ENCODE data around the gene KCTD1. TPM values are rescaled to one million over a fixed set of nuclear protein-coding genes. Genes with fewer than 3 reads are reported as not detected.

Gene KCTD1
- total RNA-seq, 2 donors from 2014 or later = 13.3 to 13.6 TPM

DNA sequence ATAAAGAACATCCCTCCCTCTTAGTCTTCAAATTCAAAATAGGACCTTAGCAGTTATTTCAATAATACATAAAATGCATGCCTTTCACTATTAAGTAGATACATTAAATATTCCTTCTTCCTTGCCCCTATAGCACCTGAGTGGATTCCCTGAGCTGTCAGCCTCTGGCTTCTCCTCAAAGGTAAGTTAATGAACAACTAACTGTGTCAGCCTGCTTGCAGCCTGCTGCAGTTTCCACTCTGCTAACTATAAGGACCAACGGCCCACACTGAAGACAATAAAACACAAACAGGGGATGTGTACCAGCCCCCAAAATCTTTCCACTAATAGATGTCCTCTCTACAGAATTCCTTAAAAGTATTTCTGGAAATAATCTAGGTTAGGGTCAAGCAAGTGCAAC, 5.0 kb downstream of the KCTD1 start:
- H3K9ac ChIP-seq (ENCODE audit: low read depth in 2 of 2, low read length in 2 of 2) = no peak overlapping the region
- H3K9me3 ChIP-seq = no peaks in the 10 kb centered on the region
- H3K27ac ChIP-seq = no peak overlapping the region
- H3K27me3 ChIP-seq = no peaks in the 10 kb centered on the region
- no peaks in the 10 kb centered on the region for H3K4me1 ChIP-seq
- intact Hi-C loops (cut with DNase I) = no loop called here
- H3K4me3 ChIP-seq = no peak overlapping the region
- H3K36me3 ChIP-seq = no peaks in the 10 kb centered on the region
- TF ChIP-seq, protein P1, sequence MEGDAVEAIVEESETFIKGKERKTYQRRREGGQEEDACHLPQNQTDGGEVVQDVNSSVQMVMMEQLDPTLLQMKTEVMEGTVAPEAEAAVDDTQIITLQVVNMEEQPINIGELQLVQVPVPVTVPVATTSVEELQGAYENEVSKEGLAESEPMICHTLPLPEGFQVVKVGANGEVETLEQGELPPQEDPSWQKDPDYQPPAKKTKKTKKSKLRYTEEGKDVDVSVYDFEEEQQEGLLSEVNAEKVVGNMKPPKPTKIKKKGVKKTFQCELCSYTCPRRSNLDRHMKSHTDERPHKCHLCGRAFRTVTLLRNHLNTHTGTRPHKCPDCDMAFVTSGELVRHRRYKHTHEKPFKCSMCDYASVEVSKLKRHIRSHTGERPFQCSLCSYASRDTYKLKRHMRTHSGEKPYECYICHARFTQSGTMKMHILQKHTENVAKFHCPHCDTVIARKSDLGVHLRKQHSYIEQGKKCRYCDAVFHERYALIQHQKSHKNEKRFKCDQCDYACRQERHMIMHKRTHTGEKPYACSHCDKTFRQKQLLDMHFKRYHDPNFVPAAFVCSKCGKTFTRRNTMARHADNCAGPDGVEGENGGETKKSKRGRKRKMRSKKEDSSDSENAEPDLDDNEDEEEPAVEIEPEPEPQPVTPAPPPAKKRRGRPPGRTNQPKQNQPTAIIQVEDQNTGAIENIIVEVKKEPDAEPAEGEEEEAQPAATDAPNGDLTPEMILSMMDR (IDR thresholded peaks at IDR 0.05) = no peak
- DNase-seq = peak; percentile 21

DNA sequence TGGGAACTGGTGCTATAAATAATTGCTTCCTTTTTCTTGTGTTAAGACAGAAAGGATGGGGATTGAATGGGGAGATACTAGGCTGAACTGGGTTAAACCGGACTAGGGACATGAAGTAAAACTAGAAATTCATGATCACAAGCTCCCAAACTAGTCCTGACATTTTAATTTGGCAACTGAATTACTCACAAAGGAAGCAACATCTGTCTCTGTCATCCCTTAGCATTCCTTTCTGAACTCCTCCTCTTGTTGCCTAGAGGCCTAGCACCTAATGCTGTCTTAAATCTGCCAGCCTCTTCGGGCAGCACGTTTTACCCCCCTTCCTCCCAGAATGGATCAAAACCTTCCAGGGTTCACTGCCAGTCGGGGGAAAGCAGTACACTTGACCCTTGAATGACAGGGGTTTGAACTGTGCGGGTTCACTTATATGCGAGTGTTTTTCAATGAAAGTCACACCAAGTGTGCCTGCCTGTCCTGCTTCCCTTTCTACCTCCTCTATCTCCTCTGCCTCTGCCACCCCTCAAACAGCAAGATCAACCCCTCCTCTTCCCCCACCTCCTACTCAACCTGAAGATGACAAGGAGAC, 8.2 kb downstream of the KCTD1 start:
- TF ChIP-seq, protein P1 (IDR thresholded peaks at IDR 0.05) = no peak
- Histone ChIP-seq H3K27me3 (no peaks in the 10 kb centered on the region), H3K4me3 (no peak overlapping the region), H3K4me1 (no peaks in the 10 kb centered on the region), H3K27ac (no peak overlapping the region), H3K9me3 (no peaks in the 10 kb centered on the region), H3K9ac (ENCODE audit: low read depth in 2 of 2, low read length in 2 of 2) (no peak overlapping the region), H3K36me3 (no peaks in the 10 kb centered on the region)
- intact Hi-C loops (cut with DNase I) = no loop called here
- no peak for DNase-seq

DNA sequence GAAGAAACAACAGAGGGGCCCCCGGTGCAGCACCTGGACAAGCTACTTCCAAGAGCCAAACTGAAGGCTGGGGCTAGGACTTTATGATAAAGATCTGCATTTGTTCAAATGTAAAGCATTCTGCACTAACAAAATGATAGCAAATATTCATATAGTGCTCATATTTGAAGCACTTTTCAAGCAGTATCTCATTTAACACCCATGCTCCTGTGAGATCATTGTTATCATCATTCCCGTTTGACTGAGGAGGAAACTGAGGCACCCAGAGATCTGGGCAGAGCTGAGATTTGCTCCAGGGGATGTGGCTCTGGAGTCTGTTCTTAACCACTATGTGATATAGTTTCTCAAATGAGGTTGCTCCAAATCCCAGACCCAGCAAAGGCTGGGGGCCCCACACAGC, 9.8 kb downstream of the KCTD1 start:
- Histone ChIP-seq H3K4me1 (no peaks in the 10 kb centered on the region), H3K9ac (ENCODE audit: low read depth in 2 of 2, low read length in 2 of 2) (no peak overlapping the region), H3K27me3 (no peaks in the 10 kb centered on the region), H3K9me3 (no peaks in the 10 kb centered on the region), H3K36me3 (no peaks in the 10 kb centered on the region), H3K4me3 (no peak overlapping the region), H3K27ac (no peak overlapping the region)
- intact Hi-C loops (cut with DNase I) = no loop called here
- no peak for DNase-seq
- TF ChIP-seq, protein P1 (IDR thresholded peaks at IDR 0.05) = no peak

DNA sequence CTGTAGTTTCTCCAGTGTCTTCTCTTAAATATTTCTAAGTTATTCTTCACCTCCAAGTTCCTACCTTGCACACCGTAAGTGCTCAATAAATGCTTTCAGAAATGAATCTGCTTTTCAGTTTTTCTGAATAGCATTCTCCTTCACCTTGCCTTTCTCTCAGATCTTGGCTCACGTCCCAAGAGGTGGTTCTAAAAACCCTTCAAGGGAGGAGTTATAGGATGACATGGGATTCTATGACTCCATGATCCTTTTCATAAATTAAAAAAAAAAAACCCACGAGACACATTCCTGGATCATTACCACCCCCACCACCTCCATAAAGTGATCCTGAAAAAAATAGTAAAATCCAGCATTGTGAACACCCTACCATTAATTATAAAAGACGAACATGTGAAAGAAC, 11.7 kb downstream of the KCTD1 start:
- Histone ChIP-seq H3K9ac (ENCODE audit: low read depth in 2 of 2, low read length in 2 of 2) (no peak overlapping the region), H3K27me3 (no peaks in the 10 kb centered on the region), H3K4me3 (no peak overlapping the region), H3K4me1 (no peaks in the 10 kb centered on the region), H3K27ac (no peak overlapping the region), H3K36me3 (no peaks in the 10 kb centered on the region), H3K9me3 (no peaks in the 10 kb centered on the region)
- TF ChIP-seq, protein P1 (IDR thresholded peaks at IDR 0.05) = no peak
- intact Hi-C loops (cut with DNase I) = no loop called here
- DNase-seq = no peak

DNA sequence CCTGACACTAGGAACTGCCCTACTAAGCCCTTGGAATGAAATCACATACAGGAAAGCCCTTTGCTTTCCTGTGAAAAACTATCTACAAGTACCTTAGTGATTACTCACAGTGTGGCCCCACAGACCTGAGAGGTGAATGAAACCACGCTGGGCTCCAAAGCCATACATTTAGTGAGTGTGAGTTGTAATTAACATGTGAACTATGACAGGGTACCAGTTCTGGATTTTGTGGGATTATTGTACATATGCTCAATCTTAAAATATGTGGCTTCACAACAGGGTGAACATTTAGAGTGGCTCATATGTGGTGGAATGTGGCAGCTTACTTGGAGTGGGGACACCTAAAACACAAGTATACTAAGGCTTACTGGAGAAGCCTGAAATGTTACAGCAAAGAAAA, 12.3 kb downstream of the KCTD1 start:
- no peaks in the 10 kb centered on the region for H3K36me3 ChIP-seq
- H3K9ac ChIP-seq (ENCODE audit: low read depth in 2 of 2, low read length in 2 of 2) = no peak overlapping the region
- intact Hi-C loops (cut with DNase I) = no loop called here
- no peak overlapping the region for H3K4me3 ChIP-seq
- H3K27ac ChIP-seq = no peak overlapping the region
- DNase-seq = no peak
- H3K4me1 ChIP-seq = no peaks in the 10 kb centered on the region
- TF ChIP-seq, protein P1 (IDR thresholded peaks at IDR 0.05) = no peak
- H3K27me3 ChIP-seq = no peaks in the 10 kb centered on the region
- H3K9me3 ChIP-seq = no peaks in the 10 kb centered on the region
